DND-41 (cell line): ENCODE results near the gene GPC4.

ENCODE experiments used
- CTCF ChIP-seq: IDR thresholded peaks from 2 replicates; pipeline ENCODE4 v1.5.1; 2012; ENCODE audit warnings: borderline replicate concordance, low read length, moderate library complexity, mild to moderate bottlenecking; ENCODE audit not compliant: poor library complexity, severe bottlenecking; ENCODE audit errors: extremely low read depth
- EZH2 ChIP-seq: IDR thresholded peaks from 3 replicates; pipeline ENCODE4 v1.6.1; 2012; ENCODE audit warnings: borderline replicate concordance, low read depth, mild to moderate bottlenecking, moderate library complexity, low read length, inconsistent platforms; ENCODE audit not compliant: severe bottlenecking

- TF ChIP-seq CTCF: no peak
- TF ChIP-seq EZH2: no peak
These were observed 129.9 kb downstream of the GPC4 start for GRCh38 chrX:133285341-133285740.
